HCEC 1CT (cell line): ENCODE measurements around the gene TBRG4.
"Not testable (repeated sequence)": the region's sequence is repeated elsewhere in the genome, so short reads cannot be mapped to it uniquely, and the experiment has no call there.

Experiments
- DNase-seq: peaks from one replicate; pipeline ENCODE4 v3.0.0-alpha.2; 2017

Gene TBRG4

DNA sequence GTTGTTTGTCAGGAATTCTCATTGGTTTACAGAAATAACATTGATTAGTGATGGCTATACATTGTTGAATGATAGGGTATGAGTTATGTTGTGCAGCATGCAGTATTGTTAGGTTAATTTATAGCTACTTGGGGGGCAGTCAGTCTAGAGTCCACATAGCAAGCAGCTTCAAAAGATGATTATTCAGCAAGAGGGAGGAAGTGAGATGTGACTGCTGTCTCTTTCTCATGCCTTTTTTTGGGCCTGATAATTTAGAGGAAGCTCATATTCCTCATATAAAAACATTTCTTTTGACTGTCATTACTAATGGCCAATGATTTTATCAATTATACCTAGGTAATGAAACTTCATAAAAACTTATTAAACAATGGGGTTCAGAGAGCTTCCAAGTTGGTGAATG is 3.4 kb upstream of the TBRG4 start:
- DNase-seq, result no peak

DNA sequence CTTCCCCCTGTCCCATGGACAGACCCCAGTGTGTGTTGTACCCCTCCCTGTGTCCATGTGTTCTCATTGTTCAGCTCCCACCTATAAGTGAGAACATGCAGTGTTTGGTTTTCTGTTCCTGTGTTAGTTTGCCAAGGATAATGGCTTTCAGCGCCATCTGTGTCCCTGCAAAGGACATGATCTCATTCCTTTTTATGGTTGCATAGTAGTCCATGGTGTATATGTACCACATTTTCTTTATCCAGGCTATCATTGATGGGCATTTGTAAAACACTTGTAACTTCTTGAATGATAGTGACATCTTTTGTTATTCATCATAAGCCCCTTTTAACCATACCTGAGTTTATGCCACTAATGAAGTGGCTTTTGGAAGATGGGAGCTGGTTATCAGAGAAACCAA is 2.8 kb upstream of the TBRG4 start:
- not testable (repeated sequence) for DNase-seq

DNA sequence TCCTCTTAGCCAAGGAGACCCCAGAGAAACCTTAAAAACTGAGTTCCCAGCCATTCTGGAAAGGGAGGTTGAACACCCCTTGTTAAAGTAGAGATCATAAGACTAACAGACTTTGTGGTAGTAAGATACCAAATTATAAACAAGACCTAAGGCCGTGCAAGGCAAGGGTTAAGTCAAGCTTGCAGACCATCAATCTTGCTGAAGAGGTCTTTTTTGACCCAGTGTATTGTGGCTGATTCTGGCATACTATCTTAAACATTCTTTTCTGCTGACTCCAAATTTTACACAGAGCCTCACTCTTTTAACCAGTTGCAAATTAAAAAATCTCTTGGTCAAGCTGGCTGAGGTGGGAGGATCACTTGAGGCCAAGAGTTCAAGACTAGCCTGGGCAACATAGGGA is 1.2 kb upstream of the TBRG4 start:
- no peak for DNase-seq

DNA sequence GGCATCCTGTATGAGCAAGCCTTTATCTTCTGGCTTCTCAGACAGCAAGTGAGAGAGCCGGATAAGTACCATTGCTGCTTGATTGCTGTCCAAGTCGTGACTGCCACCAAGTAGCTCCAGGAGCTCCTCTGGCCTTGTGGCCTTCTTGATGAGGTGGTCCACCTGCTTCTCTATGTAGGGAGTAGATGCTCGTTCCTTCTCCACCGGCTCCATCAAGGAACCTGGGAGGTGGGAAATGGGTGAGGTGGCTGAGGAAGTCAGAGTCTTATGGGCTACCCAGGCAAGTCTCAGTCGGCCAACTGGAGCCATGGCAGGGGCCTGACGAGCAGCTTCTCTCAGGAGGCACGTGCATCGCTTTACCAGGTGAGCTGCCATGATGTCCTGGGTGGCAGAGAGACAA is 2.6 kb downstream of the TBRG4 start:
- DNase-seq, result no peak

DNA sequence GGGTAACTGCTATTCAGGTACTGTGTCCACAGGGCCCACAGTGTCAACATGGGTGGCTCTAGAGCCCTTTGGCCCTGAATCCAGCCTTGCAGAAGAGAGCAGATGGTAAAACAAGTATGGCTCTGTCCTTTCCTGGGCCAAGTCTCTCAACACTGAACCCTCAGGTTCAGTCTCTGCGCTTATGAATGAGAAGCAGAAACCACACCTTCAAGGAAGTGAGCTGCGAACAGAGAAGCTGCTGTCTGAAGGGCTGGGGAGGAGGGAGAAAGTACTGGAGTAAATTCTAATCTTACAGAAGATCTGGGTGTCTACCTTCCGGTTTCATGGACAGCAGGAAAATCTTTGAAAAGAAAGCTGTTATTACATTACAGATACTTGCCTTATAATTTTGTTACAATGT is 4.1 kb downstream of the TBRG4 start:
- DNase-seq, result no peak

DNA sequence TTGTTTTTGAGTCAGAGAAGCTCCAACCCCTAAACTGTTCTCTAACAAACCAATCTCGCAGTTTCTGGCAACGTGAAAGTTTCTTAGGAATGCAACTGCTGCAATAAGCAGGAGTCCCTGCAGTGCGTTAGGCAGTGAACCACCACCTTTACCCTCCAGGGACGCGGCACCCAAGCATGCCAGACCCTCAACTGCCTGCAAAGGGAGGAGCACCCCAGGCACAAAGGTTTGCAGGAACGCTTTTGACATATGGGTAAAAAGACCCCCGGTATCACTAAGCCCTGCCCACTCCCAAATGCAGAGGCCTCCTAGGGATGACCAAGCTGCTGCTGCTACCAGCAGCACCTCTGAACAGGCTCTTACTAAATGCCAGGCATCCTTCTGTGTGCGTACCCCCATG is 4.7 kb downstream of the TBRG4 start:
- DNase-seq, result no peak

DNA sequence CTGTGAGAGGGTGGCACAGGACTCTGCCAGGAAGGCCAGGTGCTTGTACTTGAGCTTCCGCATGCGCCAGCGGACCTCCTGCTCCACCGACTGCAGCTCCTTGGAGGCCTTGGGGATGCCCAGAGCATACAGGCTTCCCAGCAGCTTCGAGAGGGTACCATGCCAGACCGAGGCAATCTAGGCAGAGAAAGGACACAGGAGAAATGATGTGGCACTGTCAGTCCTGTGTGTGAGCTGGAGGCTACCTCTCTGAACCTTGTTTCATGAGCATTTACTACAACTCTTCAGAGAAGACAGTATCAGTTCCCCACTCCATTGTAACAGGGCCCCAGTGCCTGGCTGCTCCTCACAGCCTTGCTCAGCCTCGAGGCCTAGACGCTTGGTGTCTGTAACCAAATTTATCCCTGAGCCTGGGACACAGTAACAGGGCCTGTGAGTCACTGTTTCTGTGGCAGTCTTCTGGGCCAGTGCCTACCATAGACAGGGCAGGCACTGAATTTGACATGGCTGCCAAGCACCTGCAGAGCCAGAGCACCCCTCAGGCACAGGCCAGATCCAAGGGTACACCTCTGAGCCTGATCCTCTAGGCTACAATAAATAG is 5.8 kb downstream of the TBRG4 start:
- DNase-seq, result no peak

DNA sequence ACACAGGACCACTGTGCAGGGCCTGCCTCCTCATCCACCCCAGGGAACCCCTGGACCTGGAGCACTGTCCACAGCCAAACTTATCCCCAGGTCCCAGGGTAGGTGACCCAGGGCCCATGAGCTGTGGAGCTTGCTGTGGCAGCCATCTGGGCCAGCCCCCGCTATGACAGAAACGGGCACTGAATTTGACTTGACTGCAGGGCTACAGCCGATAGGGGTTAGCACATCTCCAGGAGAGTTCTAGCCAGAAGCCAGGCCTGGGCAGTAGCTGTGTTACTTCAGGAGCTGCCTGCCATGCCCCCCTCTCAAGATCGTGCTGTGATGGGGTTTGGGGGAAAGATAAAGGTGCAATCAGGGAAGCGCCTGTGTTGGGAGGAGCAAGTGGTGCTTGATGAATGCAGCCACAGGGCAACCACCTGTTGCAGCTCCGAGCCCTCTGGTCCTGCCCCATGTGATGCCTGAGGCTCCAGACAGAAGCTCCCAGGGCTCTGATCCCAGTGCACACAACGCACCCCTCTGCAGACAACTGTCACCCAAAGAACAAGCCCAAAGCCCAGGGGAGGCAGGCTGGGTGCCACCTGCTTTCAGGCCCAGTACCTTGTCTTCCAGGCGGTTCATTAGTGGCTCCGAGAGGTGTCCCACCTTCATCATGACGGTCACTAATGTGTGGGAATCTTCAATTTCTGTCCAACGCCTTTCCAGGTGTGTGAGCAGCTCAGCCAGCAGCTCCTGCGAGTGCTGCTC is 6.5 kb downstream of the TBRG4 start:
- DNase-seq, result no peak

DNA sequence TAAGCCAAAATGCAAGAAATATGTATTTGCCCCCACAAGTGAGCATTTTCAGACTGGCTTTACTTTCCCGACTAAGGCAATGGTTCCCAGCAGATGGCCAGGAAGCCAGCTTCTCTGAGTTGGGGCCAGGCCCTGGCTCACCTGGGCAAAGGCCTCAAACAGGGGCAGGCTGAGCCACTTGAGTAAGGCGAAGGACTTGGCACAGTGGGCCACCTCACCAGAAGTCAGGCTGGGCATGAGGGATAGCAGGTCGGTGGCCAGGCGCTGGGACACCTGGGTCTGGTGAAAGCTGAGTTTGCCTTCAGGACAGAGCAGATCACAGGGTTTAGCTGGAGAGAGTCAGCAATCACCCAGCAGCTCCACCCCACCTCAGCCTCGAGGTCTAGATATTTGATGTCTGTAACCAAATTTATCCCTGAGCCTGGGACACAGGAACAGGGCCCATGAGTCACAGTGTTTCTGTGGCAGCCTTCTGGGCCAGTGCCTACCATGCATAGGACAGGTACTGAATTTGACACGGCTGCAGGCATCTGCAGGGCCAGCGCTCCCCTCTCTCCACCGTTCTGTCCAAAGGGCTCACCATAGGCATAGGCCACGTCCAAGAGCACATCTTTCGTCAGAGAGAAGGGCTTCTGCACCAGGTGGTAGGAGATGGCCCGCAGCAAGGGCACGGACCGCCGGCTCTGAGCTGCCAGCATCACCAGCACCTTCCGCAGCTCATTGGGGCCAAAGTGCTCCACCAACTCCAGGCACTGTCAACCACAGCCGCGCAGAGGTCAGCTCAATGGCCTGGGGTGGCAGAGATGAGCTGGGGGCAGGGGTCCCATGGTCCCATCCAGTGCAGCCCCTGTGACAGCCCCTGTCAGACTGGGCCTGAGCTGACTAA is 7.3 kb downstream of the TBRG4 start:
- no peak for DNase-seq

DNA sequence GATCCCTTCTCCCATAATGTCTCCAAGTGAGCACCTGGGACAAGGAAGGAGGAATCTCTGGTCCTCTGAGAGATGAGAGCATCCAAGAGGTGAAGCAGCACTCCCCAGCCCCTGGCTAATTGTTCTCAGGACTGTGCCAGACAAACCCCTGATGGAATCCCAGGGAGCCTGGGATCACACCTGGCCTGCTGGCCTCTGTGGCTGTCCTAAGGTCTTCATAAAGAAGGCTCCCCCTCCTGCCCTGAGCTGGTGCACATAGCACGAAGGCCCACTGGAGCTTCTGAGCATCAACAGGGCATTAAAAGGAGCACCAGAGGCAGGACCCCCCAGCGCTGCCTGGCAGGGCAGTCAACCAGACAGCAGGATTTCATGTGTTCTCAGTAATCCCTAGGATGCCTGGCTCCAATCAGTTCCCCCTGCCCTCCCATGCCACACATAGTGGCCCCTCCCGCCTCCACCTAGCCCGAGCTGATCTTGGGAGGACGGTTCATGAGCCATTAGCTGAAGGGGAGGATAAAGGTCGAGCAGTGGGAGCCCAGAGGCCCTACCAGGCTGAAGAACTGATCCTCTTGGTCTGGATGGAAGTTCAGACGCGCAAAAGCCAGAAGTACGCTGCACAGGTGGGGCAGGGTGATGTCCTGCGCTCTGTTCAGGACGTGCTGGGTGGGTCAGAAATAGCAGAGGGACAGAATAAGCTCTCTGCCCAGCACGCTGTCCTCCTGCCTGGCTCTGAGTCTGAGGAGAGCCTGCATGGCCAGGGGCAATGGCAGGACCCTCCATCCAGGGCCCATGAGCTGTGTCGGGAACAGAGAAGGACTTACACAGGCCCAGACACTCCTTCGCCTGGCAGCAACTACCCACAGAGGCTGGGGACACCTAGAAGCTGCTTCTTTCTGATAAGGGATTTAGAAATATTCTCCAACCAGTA is 8.4 kb downstream of the TBRG4 start:
- no peak for DNase-seq

DNA sequence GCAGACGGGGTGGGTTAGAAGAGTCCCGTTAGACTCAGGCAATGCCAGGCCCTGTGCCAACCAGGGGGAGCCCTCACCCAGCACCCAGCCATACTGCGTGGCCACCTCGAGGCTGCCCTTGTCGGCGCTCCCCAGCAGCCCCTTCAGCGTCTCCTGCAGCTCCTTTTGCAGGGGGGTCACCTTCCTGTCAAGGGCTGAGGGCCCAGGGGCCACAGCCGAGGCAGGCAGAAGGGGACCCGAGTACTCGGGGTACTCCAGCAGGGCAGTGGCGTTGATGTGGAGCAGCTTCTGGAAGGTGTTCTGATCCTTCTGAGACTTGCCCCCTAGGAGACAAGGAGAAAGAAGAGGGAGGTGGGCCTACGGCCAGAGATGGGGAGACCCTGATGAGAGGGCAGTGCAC is 9.7 kb downstream of the TBRG4 start:
- no peak for DNase-seq

DNA sequence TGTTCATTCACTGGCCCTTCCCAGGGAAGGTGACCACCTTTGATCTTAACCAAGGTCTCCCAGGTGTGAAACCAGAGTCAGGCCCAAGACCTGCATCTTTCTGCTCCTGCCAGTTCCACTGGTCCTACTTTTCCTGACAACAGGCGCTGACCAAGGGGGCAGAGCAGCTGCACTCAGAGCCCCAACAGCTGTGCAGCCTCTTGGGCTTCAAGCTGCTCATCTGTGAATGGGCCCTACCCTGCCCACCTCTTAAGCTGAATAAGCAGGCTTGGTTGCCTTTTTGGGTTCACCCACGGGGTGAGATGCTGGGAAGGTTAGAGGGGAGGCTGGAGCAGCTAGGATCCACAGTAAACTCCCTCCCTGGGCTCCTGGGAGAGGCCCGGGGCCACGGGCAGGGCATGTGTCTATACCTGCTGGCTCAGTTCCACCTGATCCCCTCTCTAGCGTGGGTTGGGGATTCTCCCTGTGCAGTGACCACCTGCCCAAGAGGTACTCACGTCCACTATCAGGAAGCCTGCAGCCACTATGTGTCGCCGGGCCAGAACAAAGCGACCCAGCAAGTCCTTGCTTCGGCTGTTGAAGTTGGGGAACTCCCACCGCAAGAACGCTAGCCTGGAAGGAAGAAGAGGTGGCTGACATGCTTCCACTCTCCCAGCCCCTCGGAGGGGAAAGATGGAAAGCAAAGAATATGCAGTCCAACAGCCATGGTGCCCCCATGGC is 10.6 kb downstream of the TBRG4 start:
- no peak for DNase-seq

DNA sequence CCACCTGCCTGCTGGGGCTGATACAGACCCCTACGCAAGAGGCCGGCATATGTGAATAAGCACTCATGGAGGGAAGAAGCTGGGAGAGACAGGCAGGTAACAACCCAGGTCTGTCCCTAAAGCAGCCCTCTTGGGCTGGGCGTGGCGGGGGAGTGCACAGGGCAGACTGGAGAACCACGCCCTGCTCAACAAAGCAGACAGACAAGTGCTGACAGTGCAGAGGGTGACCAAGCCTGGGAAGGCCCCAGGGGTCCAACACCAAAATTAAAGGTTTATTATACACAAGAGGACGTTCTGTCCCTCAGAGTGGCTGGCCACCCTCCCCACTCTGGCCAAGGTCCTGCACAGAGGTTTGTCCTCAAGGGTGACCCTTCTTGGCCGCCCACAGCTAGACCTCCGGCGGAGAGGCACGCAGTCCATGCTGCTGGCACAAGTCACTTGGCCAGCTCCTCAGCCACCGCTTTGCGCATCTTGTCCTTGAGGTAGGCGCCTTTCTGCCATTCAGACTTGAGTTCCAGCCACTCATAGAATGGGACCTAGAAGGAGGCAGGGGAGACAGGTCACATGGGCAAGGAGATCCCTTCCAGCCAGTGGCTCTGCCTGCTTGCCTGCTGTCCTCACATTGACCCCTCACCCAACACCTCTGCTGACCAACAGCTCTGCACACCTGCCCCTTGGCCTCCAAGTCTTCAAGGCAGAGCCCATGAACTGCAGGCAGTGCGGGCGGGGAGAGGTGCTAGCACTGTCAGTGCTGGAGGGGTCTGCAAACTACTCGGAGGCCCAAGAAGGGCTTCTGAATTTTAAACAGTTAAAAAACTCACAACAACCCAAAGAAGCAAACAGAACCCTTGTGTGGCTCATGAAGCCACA is 11.4 kb downstream of the TBRG4 start:
- no peak for DNase-seq

DNA sequence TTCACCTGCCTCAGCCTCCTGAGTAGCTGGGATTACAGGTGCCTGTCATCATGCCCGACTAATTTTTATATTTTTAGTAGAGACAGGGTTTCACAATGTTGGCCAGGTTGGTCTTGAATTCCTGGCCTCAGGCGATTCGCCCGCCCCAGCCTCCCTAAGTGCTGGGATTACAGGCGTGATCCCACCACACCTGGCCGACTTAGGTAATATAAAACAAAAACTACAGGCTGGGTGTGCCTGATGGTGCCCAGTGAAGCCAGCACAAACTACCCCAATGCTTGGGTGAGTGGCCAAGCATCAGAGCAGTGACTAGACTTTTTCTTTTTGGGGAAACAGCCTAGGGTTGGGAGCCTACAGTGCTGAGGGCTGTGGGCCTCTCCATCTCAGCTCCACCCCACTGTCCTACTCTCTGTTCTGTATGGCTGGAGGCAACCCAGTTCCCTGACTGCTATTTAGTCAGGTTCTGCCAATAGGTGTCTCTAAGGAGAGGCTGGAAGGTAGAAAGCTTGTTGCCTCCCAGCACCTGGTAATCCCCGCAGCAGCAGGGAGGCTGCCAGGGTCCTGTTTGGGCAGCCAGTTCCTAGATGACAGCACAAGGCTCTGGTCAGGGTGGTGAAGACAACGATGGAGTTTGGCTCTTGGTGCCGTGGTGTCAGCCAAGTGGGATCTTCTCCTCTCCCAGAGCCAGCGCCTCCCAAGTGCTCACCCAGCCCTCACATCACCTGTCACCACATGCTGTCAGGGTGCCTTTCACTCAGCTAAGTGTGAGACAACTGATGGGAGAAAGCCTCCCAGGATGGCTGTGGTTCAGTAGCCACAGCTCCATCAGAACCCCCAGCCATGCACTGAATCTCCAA is 12.3 kb downstream of the TBRG4 start:
- DNase-seq, result no peak

DNA sequence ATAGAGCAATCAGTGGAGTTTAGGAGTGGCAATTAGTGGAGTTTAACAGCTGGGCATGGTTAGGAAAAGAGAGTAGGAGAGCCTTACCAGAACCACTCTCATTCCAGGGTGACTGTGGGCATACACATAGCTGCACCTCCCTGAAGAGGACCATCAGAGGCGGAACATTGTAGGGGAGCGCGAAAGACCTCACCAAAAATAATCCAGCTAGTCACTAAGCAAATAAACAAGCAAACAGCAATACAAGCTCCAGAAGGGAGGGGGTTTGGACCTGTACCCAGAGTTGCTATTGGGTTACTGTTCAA is 18.6 kb downstream of the TBRG4 start:
- DNase-seq, result no peak

DNA sequence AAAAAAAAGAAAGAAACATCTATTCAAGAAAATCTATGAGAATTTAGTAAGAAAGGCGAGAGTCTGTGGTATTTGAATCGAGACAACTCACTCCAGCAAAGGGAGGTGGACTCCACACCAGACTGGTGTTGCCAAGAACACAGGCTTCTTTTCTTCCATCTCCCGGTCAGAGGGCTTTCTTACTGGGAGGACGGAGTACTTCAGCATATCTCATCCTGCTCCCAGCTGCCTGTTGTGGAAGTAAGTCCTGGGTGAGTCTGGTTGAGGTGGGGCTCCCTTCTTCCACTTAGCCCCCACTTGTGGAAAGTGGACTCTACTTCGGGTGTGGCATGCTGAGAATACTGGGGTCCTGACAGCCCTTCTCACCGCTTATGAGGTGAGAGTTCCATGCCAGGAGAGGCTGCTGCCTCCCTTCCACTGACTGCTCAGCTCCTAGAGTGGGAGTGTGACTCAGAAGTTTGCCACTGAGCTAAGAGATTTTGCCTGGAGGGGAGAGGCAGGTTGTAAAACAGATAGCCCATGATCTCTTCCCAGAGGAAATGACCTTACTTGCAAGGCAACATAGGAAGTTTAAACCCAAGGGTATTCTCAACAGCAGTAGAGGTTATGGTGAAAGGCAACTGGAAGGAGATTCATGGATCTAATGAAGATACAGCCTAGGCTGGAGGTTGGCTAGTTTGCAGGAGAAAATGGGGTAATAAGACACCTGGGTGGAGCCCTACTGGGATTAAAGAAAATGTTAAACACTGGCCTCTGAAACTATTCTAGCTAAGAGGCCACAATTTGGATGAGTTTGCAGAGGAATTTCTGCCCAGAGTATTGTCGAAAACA is 19.2 kb downstream of the TBRG4 start:
- DNase-seq, result no peak

DNA sequence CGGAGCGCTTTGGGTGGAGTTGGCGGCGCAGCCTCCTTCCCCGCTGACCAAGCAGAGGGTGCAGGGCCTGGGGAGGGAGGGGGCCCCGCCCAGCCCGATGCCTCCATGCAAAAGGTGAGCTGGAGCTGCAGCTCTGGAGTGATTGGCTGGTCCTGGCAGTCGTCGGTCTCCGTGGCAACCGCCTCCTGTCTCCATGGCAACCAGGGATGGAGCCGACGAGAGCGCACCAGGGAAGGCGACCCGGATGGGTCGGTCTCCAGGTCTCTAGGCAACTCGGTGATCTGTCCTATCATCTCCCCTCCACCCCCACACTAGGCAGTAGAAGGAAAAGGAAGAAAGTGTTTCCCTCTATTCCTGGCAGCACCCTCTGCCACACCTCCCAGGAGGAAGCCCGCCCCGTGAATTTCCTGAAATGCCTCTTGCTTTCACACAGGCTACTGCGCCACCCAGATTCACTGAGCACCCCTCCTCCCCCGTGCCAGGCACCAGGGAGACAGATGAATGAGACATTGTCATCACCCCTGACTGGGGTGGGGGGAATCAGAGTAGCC is 22.1 kb downstream of the TBRG4 start:
- no peak for DNase-seq

DNA sequence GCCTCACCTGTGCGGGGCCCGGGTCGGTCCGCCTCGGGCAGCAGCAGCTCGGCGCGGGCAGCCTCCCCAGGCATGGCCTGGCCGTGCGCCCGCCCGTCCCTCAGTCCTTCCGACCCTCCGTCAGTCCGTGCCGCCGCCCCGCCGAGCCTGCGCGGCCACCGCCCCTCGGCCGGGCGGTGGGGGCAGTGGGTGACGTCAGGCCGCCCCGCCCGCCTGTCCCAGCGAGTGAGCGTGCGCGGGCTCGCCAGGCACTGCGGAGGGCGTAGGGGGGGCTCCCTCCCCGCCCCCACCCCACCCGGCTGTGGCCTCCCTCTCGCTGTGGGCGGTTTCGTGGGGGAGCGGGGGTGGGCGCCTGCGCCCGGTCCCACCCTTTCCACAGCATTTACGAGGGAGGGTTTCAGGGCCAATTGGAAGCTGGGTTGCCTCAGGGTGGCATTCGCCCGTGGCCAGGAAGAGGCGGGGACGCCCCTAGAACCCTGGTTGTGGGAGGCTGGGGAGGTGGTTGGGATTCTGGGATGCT is 22.6 kb downstream of the TBRG4 start, which contains the start of gene NACAD:
Gene NACAD, minus strand, starts transcription at position 149 of the 520 bp plus-strand sequence. Its CDS starts 75 bp downstream, at position 74.
- DNase-seq, result no peak
